Breast epithelium (tissue), 4 donors: ENCODE measurements around the gene SLC22A7. TPM values are rescaled to one million over a fixed set of nuclear protein-coding genes. Genes with fewer than 3 reads are reported as not detected.

Experiments used
- DNase-seq, 2 donors: peaks; one replicate each; pipeline ENCODE4 v3.0.0-alpha.2; 2019; ENCODE audit warnings: low spot score in 2 of 2
- H3K27ac ChIP-seq, 2 donors: fragments of 200-600 bp; sonication (generic) in 1 of 2; one replicate each; pipeline ENCODE4 v1.5.1; 2016 to 2019; ENCODE audit warnings: mild to moderate bottlenecking in 1 of 2
- H3K27me3 ChIP-seq, 2 donors: fragments of 200-600 bp; sonication (generic) in 1 of 2; one replicate each; pipeline versions ENCODE4 v1.5.1 to v1.6.0; 2017 to 2019; ENCODE audit warnings: control low read depth in 1 of 2, mild to moderate bottlenecking in 1 of 2
- H3K36me3 ChIP-seq: fragments of 200-600 bp; one replicate; pipeline ENCODE4 v1.5.1; 2019
- H3K4me1 ChIP-seq, 2 donors: fragments of 200-600 bp; sonication (generic); one replicate each; pipeline ENCODE4 v1.5.1; 2016 to 2019; ENCODE audit warnings: control low read depth in 1 of 2
- H3K4me3 ChIP-seq, 3 donors: fragments of 200-600 bp; sonication (generic); 1 replicate in 2 of 3; 2 replicates in 1 of 3; pipeline ENCODE4 v1.5.1; 2016 to 2019; ENCODE audit warnings: mild to moderate bottlenecking in 3 of 3, moderate library complexity in 2 of 3
- H3K9me3 ChIP-seq, 2 donors: fragments of 200-600 bp; sonication (generic) in 1 of 2; one replicate each; pipeline ENCODE4 v1.5.1; 2016 to 2019; ENCODE audit warnings: control low read depth in 1 of 2
- POLR2A ChIP-seq: fragments of 450-650 bp; IDR thresholded peaks from one replicate; pipeline ENCODE4 v1.6.1; 2016; ENCODE audit warnings: antibody characterized with exemption, mild to moderate bottlenecking, moderate library complexity
- POLR2AphosphoS5 ChIP-seq, 3 donors: sonication (generic); formaldehyde crosslinking; IDR thresholded peaks; one replicate each; pipeline ENCODE4 v1.6.1; 2017; ENCODE audit warnings: antibody characterized with exemption in 3 of 3
- intact Hi-C: fragments of 100-400 bp; cut with DNase I; formaldehyde crosslinking; loops from one replicate; pipeline ENCODE4 v1.15.1; 2023; ENCODE audit warnings: low total_unique reads
- total RNA-seq, 3 donors: library from RNA; depleted of rRNA; stranded (reverse); fragments of >200 nt; gene quantifications; one replicate each; pipeline ENCODE4 v1.1.0, GENCODE V29; 2016
- TF ChIP-seq, protein P1 (sequence below), 3 donors: fragments of 450-650 bp; IDR thresholded peaks; one replicate each; pipeline ENCODE4 v1.5.1; 2016 to 2017; ENCODE audit warnings: antibody characterized with exemption in 3 of 3, mild to moderate bottlenecking in 3 of 3, moderate library complexity in 3 of 3

Gene SLC22A7
- total RNA-seq, 3 donors from 2014 or later, result not detected

DNA sequence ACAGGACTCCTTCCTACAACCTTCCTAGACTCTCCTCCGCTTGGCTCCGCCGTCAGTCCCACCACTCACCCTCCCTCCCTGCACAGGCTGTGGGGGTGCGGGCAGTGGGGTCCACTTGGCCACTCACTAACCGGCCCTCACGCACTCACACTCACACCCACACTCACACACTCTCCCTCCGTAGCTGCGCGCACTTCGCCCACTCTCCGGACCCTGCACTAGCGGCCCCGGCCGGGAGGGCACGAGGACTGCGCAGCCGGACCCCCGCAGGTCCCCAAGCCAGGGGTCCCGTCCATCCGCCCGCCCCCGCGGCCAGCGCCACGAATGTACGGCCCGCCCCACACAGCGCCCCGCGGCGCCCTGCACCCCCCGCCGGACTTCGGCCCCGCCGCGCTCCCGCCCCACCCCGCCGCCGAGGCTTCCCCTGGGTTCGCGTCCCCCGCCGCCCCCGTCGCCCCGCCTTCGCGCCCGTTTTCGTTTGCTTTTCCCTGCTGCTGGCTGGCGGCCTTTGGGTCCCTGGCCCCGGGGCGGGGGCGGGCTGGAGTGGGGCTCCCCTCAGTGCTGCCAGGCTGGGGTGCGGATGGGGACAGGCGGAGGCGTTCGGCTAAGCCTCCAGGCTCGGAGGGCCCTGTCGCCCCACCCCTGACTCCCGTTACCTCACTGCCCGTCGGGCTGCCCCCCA, 23.0 kb upstream of the SLC22A7 start:
- Histone ChIP-seq H3K27ac (no peak overlapping the region), H3K36me3 (no peaks in the 10 kb centered on the region), H3K9me3 (no peaks in the 10 kb centered on the region), H3K27me3 (peaks cover 0 to 7% of the 10 kb centered on the region in 2 donors), H3K4me1 (peaks cover 0 to 8% of the 10 kb centered on the region in 2 donors), H3K4me3 (peak overlapping the region; percentile 41 to 64 (median 52))
- intact Hi-C loops, result no loop called here
- DNase-seq, result no peak
- TF ChIP-seq POLR2AphosphoS5 (IDR thresholded peaks at IDR 0.05), result no peak
- no peak for TF ChIP-seq POLR2A
- TF ChIP-seq, protein P1, sequence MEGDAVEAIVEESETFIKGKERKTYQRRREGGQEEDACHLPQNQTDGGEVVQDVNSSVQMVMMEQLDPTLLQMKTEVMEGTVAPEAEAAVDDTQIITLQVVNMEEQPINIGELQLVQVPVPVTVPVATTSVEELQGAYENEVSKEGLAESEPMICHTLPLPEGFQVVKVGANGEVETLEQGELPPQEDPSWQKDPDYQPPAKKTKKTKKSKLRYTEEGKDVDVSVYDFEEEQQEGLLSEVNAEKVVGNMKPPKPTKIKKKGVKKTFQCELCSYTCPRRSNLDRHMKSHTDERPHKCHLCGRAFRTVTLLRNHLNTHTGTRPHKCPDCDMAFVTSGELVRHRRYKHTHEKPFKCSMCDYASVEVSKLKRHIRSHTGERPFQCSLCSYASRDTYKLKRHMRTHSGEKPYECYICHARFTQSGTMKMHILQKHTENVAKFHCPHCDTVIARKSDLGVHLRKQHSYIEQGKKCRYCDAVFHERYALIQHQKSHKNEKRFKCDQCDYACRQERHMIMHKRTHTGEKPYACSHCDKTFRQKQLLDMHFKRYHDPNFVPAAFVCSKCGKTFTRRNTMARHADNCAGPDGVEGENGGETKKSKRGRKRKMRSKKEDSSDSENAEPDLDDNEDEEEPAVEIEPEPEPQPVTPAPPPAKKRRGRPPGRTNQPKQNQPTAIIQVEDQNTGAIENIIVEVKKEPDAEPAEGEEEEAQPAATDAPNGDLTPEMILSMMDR (IDR thresholded peaks at IDR 0.05), result no peak

DNA sequence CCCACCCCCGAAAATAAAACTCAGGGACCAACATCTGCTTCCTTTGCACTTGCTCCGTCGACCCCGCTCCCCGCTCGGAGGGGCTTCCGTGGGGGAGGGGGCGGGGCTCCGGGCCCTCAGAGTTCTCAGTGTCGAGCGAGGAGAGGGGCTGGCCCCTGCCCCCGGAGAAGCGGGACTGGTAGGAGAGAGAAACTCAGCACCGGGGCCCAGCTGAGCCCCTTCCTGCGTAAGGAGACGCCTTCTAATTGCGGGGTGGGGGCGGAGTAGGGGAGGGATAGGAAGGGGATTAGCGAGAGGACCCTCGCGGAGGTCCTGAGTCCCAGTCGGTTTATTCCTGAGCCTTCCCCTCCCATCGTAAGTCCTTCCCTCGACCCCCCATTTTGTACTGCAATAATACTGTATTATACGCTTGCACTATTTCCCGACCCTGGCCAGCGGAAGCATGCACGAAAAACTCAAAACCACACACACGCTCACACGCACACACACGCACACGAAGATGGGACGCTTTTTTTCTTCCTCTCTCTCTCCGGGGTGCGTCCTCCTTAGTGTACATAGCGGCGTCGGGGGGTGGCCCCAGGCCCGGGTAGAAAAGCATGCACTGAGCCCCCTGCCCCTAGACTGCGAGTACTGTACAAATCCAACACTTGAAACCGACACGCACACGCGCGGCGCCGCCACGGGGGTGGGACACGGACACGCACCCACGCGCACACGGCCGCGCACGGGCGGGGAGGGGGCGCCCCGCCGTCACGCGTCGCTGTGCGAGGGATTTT, 22.1 kb upstream of the SLC22A7 start:
- TF ChIP-seq POLR2A (no peak), POLR2AphosphoS5 (IDR thresholded peaks at IDR 0.05) (no peak)
- peaks cover 0 to 8% of the 10 kb centered on the region in 2 donors for H3K4me1 ChIP-seq
- intact Hi-C loops, result no loop called here
- no peaks in the 10 kb centered on the region for H3K9me3 ChIP-seq
- no peaks in the 10 kb centered on the region for H3K36me3 ChIP-seq
- peak overlapping the region; percentile 41 to 64 (median 52) for H3K4me3 ChIP-seq
- no peak for DNase-seq
- peaks cover 0 to 7% of the 10 kb centered on the region in 2 donors for H3K27me3 ChIP-seq
- no peak overlapping the region for H3K27ac ChIP-seq

DNA sequence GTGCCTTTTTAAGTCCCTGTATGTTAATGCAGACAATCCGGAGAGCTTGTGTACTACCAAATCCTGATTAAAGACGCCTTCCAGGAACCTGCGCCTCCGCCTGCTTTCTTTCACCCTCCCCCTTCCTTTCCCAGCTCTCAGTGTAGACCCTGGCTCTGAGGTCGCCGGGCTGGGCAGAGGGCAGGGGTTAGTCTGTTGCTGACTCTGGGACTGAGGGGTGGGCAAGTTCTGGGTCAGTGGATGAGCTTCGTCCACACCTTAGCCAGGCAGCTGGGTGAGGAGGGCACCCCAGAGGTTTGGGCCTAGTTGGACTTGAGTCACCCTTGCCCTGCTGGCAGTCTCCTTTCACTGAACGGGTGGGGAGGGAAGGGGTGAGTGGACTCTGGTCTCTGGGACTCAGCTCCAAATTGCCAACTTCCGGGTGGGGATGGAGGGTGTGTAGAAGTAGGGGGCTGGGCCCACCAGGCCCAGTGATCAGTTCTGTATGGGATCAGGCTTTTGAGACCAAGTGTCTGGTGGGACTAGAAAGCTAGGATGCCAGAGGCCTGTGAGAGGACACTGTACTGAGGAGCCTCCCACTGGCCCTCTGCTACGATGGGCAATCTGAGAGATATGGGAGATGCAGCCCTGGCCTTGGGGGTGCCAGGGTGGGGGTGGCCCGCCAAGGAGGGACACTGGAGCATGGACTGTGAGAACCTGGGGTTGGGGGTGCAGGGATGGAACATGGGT, 21.3 kb upstream of the SLC22A7 start:
- Histone ChIP-seq H3K27ac (no peak overlapping the region), H3K4me3 (no peak overlapping the region)

DNA sequence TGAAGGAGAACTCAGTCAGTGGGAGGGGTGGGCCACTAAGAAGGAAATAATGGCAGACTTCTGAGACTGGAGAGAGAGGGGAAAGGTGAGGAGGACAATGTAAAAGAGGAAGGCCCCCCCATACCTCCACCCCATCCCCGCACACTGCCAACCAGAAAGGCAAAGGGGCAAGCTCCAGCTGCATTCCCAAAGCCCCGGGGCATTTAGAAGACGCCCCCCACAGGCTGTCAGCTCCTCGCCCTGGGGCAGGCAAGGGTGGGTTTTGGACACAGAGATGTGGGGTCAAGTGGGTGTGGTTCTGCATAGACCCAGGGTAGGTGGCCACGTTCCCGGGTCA, 20.8 kb upstream of the SLC22A7 start:
- H3K4me3 ChIP-seq, result no peak overlapping the region
- H3K9me3 ChIP-seq, result no peaks in the 10 kb centered on the region
- no peak for DNase-seq
- H3K4me1 ChIP-seq, result peaks cover 0 to 8% of the 10 kb centered on the region in 2 donors
- intact Hi-C loops, result no loop called here
- TF ChIP-seq, protein P1 (IDR thresholded peaks at IDR 0.05), result no peak
- TF ChIP-seq POLR2AphosphoS5 (IDR thresholded peaks at IDR 0.05) (no peak), POLR2A (no peak)
- no peak overlapping the region for H3K27ac ChIP-seq
- H3K27me3 ChIP-seq, result peaks cover 0 to 14% of the 10 kb centered on the region in 2 donors
- no peaks in the 10 kb centered on the region for H3K36me3 ChIP-seq

More for the DNA sequence above, 21.3 kb upstream of the SLC22A7 start:
- Histone ChIP-seq H3K4me1 (peaks cover 0 to 8% of the 10 kb centered on the region in 2 donors), H3K9me3 (no peaks in the 10 kb centered on the region), H3K36me3 (no peaks in the 10 kb centered on the region), H3K27me3 (peaks cover 0 to 12% of the 10 kb centered on the region in 2 donors)
- DNase-seq, result no peak
- intact Hi-C loops, result no loop called here
- TF ChIP-seq POLR2AphosphoS5 (IDR thresholded peaks at IDR 0.05) (no peak), POLR2A (no peak)
- TF ChIP-seq, protein P1 (IDR thresholded peaks at IDR 0.05), result no peak

DNA sequence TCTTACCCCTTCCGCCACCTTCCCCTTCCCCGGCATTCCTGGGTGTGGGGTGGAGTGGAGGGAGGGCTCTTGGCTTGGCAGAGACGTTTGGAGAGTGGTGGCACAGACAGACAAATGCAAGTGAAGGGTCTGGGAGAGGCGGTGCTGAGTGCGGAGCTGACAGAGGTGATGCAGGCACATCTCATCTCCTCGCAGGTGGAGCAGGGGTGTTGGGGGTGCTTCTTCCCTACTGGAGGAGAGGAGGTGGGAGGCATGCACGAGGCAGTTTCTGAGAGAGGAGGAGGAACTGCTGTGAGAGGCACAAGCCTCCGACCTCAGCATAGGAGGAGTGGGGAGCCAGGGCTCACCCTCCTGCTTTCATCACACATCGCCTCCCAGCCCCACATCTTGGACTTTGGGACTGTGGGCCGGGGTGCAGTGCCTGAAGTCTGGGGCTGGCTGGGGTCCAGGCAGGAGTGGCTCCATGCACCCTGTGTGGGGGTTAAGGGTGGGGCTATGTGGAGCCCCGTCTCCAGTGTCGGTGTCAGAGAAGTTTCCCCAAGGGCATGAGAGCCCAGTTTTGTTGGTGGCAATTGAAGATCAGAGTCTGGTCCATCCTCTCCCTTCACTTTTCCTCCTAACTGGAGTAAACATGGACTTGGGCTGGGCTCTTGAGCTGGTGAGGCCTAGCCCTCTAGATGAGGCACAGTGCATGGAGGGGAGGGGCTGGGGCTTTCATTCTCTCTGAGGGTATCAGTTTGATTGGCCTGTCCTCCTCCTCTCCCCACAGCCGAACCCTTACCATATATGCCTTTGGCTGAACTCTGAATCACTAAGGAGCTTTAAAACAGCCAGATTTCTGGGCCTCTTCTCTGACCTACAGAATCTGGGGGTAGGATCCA, 20.2 kb upstream of the SLC22A7 start:
- Histone ChIP-seq H3K4me1 (peaks cover 0 to 8% of the 10 kb centered on the region in 2 donors), H3K9me3 (no peaks in the 10 kb centered on the region), H3K27ac (no peak overlapping the region), H3K36me3 (no peaks in the 10 kb centered on the region), H3K27me3 (peaks cover 0 to 19% of the 10 kb centered on the region in 2 donors), H3K4me3 (no peak overlapping the region)
- DNase-seq, result no peak
- intact Hi-C loops, result no loop called here
- TF ChIP-seq POLR2A, result no peak
- TF ChIP-seq, protein P1 (IDR thresholded peaks at IDR 0.05), result no peak
- TF ChIP-seq POLR2AphosphoS5 (IDR thresholded peaks at IDR 0.05), result no peak
